NB4 (cell line): ENCODE measurements around the gene CWF19L1.

Experiments
- CTCF ChIP-seq: IDR thresholded peaks from one replicate; pipeline ENCODE4 v1.5.1; 2012; ENCODE audit warnings: low read depth, low read length
- MYC ChIP-seq: IDR thresholded peaks from 2 replicates; pipeline ENCODE4 v1.6.1; 2011; ENCODE audit warnings: low read depth, low read length

GRCh38 chr10:100229819-100230422 lies 37.5 kb downstream of the CWF19L1 start:
- no peak for TF ChIP-seq MYC
- TF ChIP-seq CTCF: no peak
